ENCODE measurements around the gene IKZF4.
"Not testable (repeated sequence)": the region's sequence is repeated elsewhere in the genome, so short reads cannot be mapped to it uniquely, and the experiment has no call there.

The IKZF4 gene

DNA sequence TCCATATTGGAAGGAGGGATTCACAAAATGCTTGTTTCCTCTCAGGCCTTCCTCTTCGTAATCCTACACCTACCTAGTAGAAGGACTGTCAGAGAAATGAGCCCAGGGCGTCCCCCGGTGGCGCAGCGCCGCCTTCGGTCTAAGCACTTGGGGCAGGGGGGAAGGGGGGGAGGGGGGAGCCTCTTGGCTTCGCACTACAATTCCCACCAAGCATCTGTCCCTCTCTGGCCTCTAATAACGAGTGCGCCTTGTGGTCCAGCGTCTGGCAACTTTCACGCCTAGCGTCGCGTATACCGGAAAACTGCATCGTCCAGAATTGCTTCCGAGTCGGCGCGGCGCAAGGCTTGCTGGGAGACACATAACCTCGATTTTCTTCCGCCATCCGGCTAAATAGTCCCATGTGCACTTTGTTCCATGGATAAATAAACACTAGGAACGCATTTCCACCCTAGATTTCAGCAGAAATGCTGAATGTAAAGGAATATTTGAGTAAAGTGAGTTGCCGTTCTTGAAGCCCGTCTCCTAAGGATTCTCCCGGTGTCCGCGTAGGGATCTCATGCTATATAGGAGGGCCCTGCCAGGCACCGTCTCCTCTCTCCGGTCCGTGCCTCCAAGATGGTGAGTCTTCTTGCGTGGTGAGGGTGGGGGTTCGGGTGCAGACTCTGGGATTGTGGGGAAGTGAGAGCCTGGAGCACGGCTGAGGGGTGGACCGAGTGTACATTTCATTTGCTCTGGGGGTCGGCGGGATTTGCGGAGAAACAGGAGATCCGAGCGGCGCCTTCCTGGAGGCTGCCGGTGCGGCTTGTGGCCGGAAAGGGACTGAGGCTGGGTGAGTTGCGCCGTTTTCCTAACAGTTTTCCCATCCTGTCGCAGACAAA is 20.9 kb downstream of the IKZF4 start, which contains the start of gene RPS26:
RPS26 (plus strand) TSS at position 367 of the 878 bp plus-strand sequence; CDS start at position 616, 249 bp downstream.
- no peaks in the 10 kb centered on the region for H3K9me3 ChIP-seq (ENCODE audit: control insufficient read depth, low read length)
- peak within 1 kb of the TSS; percentile 92 for H3K9ac ChIP-seq (ENCODE audit: low read length)
- peak; percentile 99 for DNase-seq (ENCODE audit: low read depth)
- peak within 1 kb of the TSS; percentile 84 for H3K4me3 ChIP-seq (ENCODE audit: low read length)
- peaks cover 32% of the 10 kb centered on the region for H3K36me3 ChIP-seq (ENCODE audit: control insufficient read depth, insufficient read depth, low read length, severe bottlenecking)
- H3K27me3 ChIP-seq (replicated peaks; ENCODE audit: control insufficient read depth, insufficient read depth, low read length): no peaks in the 10 kb centered on the region
- H3K4me1 ChIP-seq (ENCODE audit: control insufficient read depth, insufficient read depth, low read length): peaks cover 30% of the 10 kb centered on the region

GRCh38 chr12:56042430-56042813 is 21.6 kb downstream of the IKZF4 start:
- not testable (repeated sequence) for H3K9me3 ChIP-seq (ENCODE audit: control insufficient read depth, low read length); DNase-seq (ENCODE audit: low read depth)

DNA sequence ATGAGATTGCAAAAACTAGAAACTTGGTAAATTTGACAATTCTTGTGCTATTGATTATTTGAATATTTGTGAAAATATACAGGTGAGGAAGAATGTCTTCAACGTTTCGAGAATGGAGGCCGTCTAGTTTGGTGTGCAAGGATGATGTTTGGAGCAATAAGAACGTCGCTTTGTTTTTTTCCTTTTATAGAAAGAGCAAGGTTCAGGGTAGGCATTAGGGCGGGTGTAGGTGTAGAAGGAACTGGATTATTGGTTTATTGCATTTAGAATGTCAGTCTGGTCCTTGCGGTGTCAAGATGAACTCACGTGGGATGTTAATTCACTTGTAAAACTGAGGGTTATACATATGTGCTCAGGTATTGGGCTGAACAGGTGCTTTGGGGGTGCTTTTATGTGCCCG is 22.0 kb downstream of the IKZF4 start:
- H3K9ac ChIP-seq (ENCODE audit: low read length): peak overlapping the region; percentile 92
- peak overlapping the region; percentile 84 for H3K4me3 ChIP-seq (ENCODE audit: low read length)
- no peaks in the 10 kb centered on the region for H3K27me3 ChIP-seq (replicated peaks; ENCODE audit: control insufficient read depth, insufficient read depth, low read length)
- H3K4me1 ChIP-seq (ENCODE audit: control insufficient read depth, insufficient read depth, low read length): peaks cover 19% of the 10 kb centered on the region
- H3K36me3 ChIP-seq (ENCODE audit: control insufficient read depth, insufficient read depth, low read length, severe bottlenecking): peaks cover 32% of the 10 kb centered on the region
- H3K9me3 ChIP-seq (ENCODE audit: control insufficient read depth, low read length): no peaks in the 10 kb centered on the region
- no peak for DNase-seq (ENCODE audit: low read depth)

More at GRCh38 chr12:56042430-56042813, 21.6 kb downstream of the IKZF4 start:
- Histone ChIP-seq H3K36me3 (ENCODE audit: control insufficient read depth, insufficient read depth, low read length, severe bottlenecking) (peaks cover 32% of the 10 kb centered on the region), H3K9ac (ENCODE audit: low read length) (peak overlapping the region; percentile 92), H3K4me3 (ENCODE audit: low read length) (peak overlapping the region; percentile 84), H3K4me1 (ENCODE audit: control insufficient read depth, insufficient read depth, low read length) (peaks cover 23% of the 10 kb centered on the region)
- H3K27me3 ChIP-seq (replicated peaks; ENCODE audit: control insufficient read depth, insufficient read depth, low read length): not testable (repeated sequence)

DNA sequence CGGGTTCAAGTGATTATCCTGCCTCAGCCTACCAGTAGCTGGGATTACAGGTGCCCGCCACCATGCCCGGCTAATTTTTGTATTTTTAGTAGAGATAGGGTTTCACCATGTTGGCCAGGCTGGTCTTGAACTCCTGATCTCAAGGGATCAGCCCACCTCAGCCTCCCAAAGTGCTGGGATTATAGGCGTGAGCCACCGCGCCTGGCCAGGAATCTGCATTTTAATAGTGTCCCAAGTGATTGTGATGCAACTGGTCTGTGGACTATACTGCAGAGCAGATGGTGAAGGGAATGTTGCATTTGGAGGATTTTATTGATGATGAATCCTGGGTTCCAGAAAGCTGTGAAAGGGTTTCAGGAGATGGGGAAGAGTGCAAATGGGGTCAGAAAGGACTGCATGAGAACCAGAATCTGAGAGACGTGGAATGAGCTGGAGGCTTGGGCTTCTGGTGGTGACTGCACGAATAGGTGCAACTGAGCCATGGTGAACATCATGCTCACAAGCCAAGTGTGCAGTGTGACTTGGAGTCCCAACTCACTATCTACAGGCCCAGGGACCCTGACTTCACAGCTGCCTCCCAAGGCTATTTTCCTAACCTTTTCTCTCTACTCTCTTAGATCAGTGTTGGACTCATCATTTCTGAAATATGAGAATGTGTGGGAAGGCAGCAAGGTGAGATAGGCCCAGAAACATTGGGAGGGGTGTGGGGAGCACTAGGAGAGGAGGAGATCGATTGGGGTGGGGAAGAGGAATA is 25.4 kb downstream of the IKZF4 start:
- Histone ChIP-seq H3K9me3 (ENCODE audit: control insufficient read depth, low read length) (no peaks in the 10 kb centered on the region), H3K9ac (ENCODE audit: low read length) (peak overlapping the region; percentile 0), H3K36me3 (ENCODE audit: control insufficient read depth, insufficient read depth, low read length, severe bottlenecking) (peaks cover 32% of the 10 kb centered on the region), H3K4me1 (ENCODE audit: control insufficient read depth, insufficient read depth, low read length) (peaks cover 13% of the 10 kb centered on the region), H3K27me3 (replicated peaks; ENCODE audit: control insufficient read depth, insufficient read depth, low read length) (no peaks in the 10 kb centered on the region), H3K4me3 (ENCODE audit: low read length) (no peak overlapping the region)
- no peak for DNase-seq (ENCODE audit: low read depth)

- H3K9me3 ChIP-seq (ENCODE audit: control insufficient read depth, low read length): no peaks in the 10 kb centered on the region
- H3K36me3 ChIP-seq (ENCODE audit: control insufficient read depth, insufficient read depth, low read length, severe bottlenecking): no peaks in the 10 kb centered on the region
- peaks cover 4% of the 10 kb centered on the region for H3K4me1 ChIP-seq (ENCODE audit: control insufficient read depth, insufficient read depth, low read length)
- no peaks in the 10 kb centered on the region for H3K27me3 ChIP-seq (replicated peaks; ENCODE audit: control insufficient read depth, insufficient read depth, low read length)
- DNase-seq (ENCODE audit: low read depth): no peak
- H3K4me3 ChIP-seq (ENCODE audit: low read length): no peak overlapping the region
- no peak overlapping the region for H3K9ac ChIP-seq (ENCODE audit: low read length)
These were observed 32.6 kb downstream of the IKZF4 start for GRCh38 chr12:56053407-56053893.

- H3K27me3 ChIP-seq (replicated peaks; ENCODE audit: control insufficient read depth, insufficient read depth, low read length); H3K4me3 ChIP-seq (ENCODE audit: low read length); H3K9me3 ChIP-seq (ENCODE audit: control insufficient read depth, low read length); DNase-seq (ENCODE audit: low read depth); H3K4me1 ChIP-seq (ENCODE audit: control insufficient read depth, insufficient read depth, low read length); H3K9ac ChIP-seq (ENCODE audit: low read length); H3K36me3 ChIP-seq (ENCODE audit: control insufficient read depth, insufficient read depth, low read length, severe bottlenecking): not testable (repeated sequence)
These were observed 39.1 kb downstream of the IKZF4 start for GRCh38 chr12:56059964-56060363.

- no peaks in the 10 kb centered on the region for H3K4me1 ChIP-seq (ENCODE audit: control insufficient read depth, insufficient read depth, low read length)
- H3K27me3 ChIP-seq (replicated peaks; ENCODE audit: control insufficient read depth, insufficient read depth, low read length): no peaks in the 10 kb centered on the region
- no peak for DNase-seq (ENCODE audit: low read depth)
- H3K4me3 ChIP-seq (ENCODE audit: low read length): no peak overlapping the region
- no peaks in the 10 kb centered on the region for H3K36me3 ChIP-seq (ENCODE audit: control insufficient read depth, insufficient read depth, low read length, severe bottlenecking)
- no peak overlapping the region for H3K9ac ChIP-seq (ENCODE audit: low read length)
- no peaks in the 10 kb centered on the region for H3K9me3 ChIP-seq (ENCODE audit: control insufficient read depth, low read length)
These were observed 41.1 kb downstream of the IKZF4 start for GRCh38 chr12:56061982-56062381.

DNA sequence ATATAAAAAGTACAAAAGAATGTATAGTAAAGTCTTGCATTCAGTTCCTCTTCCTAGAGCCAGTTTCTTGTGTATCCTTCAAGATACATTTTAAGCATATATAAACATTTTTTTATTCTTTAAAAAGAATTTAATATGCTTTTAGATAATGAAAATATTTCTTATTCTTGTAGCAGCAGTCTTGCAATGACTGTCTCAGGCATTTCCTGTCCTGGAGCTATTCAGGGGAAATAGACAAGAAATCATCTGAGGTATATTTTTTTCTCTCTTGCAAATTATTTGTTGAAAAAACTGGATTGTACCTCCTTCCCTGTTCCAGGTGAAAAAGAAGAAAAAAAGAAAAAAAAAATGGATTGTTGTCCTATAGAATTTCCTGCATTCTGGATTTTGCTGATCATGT is 42.2 kb downstream of the IKZF4 start:
- H3K4me3 ChIP-seq (ENCODE audit: low read length): no peak overlapping the region
- H3K4me1 ChIP-seq (ENCODE audit: control insufficient read depth, insufficient read depth, low read length): no peaks in the 10 kb centered on the region
- peak; percentile 27 for DNase-seq (ENCODE audit: low read depth)
- H3K9ac ChIP-seq (ENCODE audit: low read length): no peak overlapping the region
- H3K9me3 ChIP-seq (ENCODE audit: control insufficient read depth, low read length): no peaks in the 10 kb centered on the region
- H3K27me3 ChIP-seq (replicated peaks; ENCODE audit: control insufficient read depth, insufficient read depth, low read length): no peaks in the 10 kb centered on the region
- H3K36me3 ChIP-seq (ENCODE audit: control insufficient read depth, insufficient read depth, low read length, severe bottlenecking): no peaks in the 10 kb centered on the region

- Histone ChIP-seq H3K36me3 (ENCODE audit: control insufficient read depth, insufficient read depth, low read length, severe bottlenecking) (no peaks in the 10 kb centered on the region), H3K4me3 (ENCODE audit: low read length) (no peak overlapping the region), H3K9me3 (ENCODE audit: control insufficient read depth, low read length) (no peaks in the 10 kb centered on the region), H3K27me3 (replicated peaks; ENCODE audit: control insufficient read depth, insufficient read depth, low read length) (no peaks in the 10 kb centered on the region), H3K9ac (ENCODE audit: low read length) (no peak overlapping the region), H3K4me1 (ENCODE audit: control insufficient read depth, insufficient read depth, low read length) (peaks cover 6% of the 10 kb centered on the region)
- DNase-seq (ENCODE audit: low read depth): peak; percentile 24
These were observed 50.8 kb downstream of the IKZF4 start for GRCh38 chr12:56071648-56072047.

GRCh38 chr12:56074396-56074795 is 53.6 kb downstream of the IKZF4 start:
- peaks cover 14% of the 10 kb centered on the region for H3K4me1 ChIP-seq (ENCODE audit: control insufficient read depth, insufficient read depth, low read length)
- H3K9me3 ChIP-seq (ENCODE audit: control insufficient read depth, low read length): no peaks in the 10 kb centered on the region
- no peaks in the 10 kb centered on the region for H3K36me3 ChIP-seq (ENCODE audit: control insufficient read depth, insufficient read depth, low read length, severe bottlenecking)
- H3K4me3 ChIP-seq (ENCODE audit: low read length): no peak overlapping the region
- no peak overlapping the region for H3K9ac ChIP-seq (ENCODE audit: low read length)
- H3K27me3 ChIP-seq (replicated peaks; ENCODE audit: control insufficient read depth, insufficient read depth, low read length): no peaks in the 10 kb centered on the region
- DNase-seq (ENCODE audit: low read depth): no peak

DNA sequence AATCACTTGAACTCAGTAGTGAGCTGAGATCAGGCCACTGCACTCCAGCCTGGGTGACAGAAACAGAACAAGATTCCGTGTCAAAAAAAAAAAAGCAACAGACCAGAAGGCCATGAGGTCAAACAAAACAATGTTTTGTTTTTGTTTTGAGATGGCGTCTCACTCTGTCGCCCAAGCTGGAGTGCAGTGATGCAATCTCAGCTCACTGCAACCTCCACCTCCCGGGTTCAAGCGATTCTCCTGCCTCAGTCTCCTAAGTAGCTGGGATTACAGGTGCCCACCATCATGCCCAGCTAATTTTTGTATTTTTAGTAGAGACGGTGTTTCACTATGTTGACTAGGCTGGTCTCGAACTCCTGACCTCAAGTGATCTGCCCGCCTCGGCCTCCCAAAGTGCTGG is 57.1 kb downstream of the IKZF4 start:
- not testable (repeated sequence) for H3K9ac ChIP-seq (ENCODE audit: low read length); H3K4me3 ChIP-seq (ENCODE audit: low read length); DNase-seq (ENCODE audit: low read depth); H3K9me3 ChIP-seq (ENCODE audit: control insufficient read depth, low read length); H3K36me3 ChIP-seq (ENCODE audit: control insufficient read depth, insufficient read depth, low read length, severe bottlenecking)
- Histone ChIP-seq H3K27me3 (replicated peaks; ENCODE audit: control insufficient read depth, insufficient read depth, low read length) (peaks cover 17% of the 10 kb centered on the region), H3K4me1 (ENCODE audit: control insufficient read depth, insufficient read depth, low read length) (peaks cover 16% of the 10 kb centered on the region)

Data from adipocyte (in vitro differentiated cells).